ENCODE data around the gene DCANP1.

DNA sequence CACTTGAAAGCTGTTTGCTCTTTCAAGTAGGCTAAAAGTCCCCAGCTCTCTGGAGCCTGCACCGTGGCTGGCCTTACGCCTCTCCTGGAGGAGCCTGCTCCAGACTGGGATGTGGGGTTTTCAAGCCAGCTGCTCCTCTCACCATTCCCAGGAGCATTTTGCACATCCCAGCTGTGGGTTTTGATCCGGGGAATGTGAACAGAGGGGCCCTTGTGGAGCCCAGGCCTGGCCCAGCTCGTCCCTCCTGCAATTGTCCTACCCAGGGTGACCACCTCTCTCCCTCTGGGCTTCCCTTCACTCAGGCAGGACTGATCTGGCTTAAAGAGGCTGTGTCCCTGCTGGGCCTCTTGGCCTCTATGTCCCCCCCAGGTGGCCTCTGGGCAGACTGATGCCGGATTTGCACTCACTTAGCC lies 37.5 kb upstream of the DCANP1 start:
- TF ChIP-seq, protein P1, sequence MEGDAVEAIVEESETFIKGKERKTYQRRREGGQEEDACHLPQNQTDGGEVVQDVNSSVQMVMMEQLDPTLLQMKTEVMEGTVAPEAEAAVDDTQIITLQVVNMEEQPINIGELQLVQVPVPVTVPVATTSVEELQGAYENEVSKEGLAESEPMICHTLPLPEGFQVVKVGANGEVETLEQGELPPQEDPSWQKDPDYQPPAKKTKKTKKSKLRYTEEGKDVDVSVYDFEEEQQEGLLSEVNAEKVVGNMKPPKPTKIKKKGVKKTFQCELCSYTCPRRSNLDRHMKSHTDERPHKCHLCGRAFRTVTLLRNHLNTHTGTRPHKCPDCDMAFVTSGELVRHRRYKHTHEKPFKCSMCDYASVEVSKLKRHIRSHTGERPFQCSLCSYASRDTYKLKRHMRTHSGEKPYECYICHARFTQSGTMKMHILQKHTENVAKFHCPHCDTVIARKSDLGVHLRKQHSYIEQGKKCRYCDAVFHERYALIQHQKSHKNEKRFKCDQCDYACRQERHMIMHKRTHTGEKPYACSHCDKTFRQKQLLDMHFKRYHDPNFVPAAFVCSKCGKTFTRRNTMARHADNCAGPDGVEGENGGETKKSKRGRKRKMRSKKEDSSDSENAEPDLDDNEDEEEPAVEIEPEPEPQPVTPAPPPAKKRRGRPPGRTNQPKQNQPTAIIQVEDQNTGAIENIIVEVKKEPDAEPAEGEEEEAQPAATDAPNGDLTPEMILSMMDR (IDR thresholded peaks at IDR 0.05 in 2 of 3, conservative IDR thresholded peaks at IDR 0.05 in 1 of 3; ENCODE audit: borderline replicate concordance in 1 of 3, insufficient read depth in 1 of 3, low read depth in 2 of 3, low read length in 2 of 3): no peak
- no peak for TF ChIP-seq EZH2phosphoT487 (IDR thresholded peaks at IDR 0.05; ENCODE audit: borderline replicate concordance)
- no peak for TF ChIP-seq EZH2 (IDR thresholded peaks at IDR 0.05)
